Middle frontal gyrus (tissue), 1 donor: Measurements from ENCODE around the gene RYR3.

ENCODE experiments used
- DNase-seq: peaks from one replicate; pipeline ENCODE4 v3.0.0-alpha.2; 2015; ENCODE audit warnings: low spot score; ENCODE audit errors: extremely low spot score

Gene RYR3

GRCh38 chr15:33317896-33318295 is 7.1 kb downstream of the RYR3 start:
- no peak for DNase-seq

- no peak for DNase-seq
Observed at GRCh38 chr15:33320017-33320416, 9.2 kb downstream of the RYR3 start.

GRCh38 chr15:33322091-33322490 is 11.3 kb downstream of the RYR3 start:
- no peak for DNase-seq

- no peak for DNase-seq
Observed at GRCh38 chr15:33324609-33325008, 13.8 kb downstream of the RYR3 start.

- no peak for DNase-seq
Observed at GRCh38 chr15:33326908-33327307, 16.1 kb downstream of the RYR3 start.

GRCh38 chr15:33328106-33328505 is 17.3 kb downstream of the RYR3 start:
- DNase-seq, result no peak

- no peak for DNase-seq
Observed at GRCh38 chr15:33329457-33329856, 18.7 kb downstream of the RYR3 start.

- DNase-seq, result no peak
Observed at GRCh38 chr15:33330931-33331330, 20.2 kb downstream of the RYR3 start.

- no peak for DNase-seq
Observed at GRCh38 chr15:33341953-33342352, 31.2 kb downstream of the RYR3 start.

GRCh38 chr15:33343275-33343674 is 32.5 kb downstream of the RYR3 start:
- no peak for DNase-seq

GRCh38 chr15:33344111-33344510 is 33.3 kb downstream of the RYR3 start:
- no peak for DNase-seq

- no peak for DNase-seq
Observed at GRCh38 chr15:33344530-33344929, 33.8 kb downstream of the RYR3 start.

GRCh38 chr15:33354411-33354810 is 43.6 kb downstream of the RYR3 start:
- DNase-seq, result no peak

GRCh38 chr15:33357845-33358244 is 47.1 kb downstream of the RYR3 start:
- no peak for DNase-seq

- DNase-seq, result no peak
Observed at GRCh38 chr15:33358306-33358705, 47.5 kb downstream of the RYR3 start.

- DNase-seq, result no peak
Observed at GRCh38 chr15:33360886-33361285, 50.1 kb downstream of the RYR3 start.

GRCh38 chr15:33369941-33370622 is 59.3 kb downstream of the RYR3 start:
- no peak for DNase-seq

- no peak for DNase-seq
Observed at GRCh38 chr15:33370623-33371020, 59.9 kb downstream of the RYR3 start.

GRCh38 chr15:33371159-33371558 is 60.4 kb downstream of the RYR3 start:
- no peak for DNase-seq

- DNase-seq, result no peak
Observed at GRCh38 chr15:33374226-33374914, 63.6 kb downstream of the RYR3 start.

GRCh38 chr15:33375236-33375635 is 64.5 kb downstream of the RYR3 start:
- DNase-seq, result no peak

GRCh38 chr15:33377204-33377603 is 66.4 kb downstream of the RYR3 start:
- DNase-seq, result no peak

- no peak for DNase-seq
Observed at GRCh38 chr15:33378866-33379480, 68.2 kb downstream of the RYR3 start.
